ENCODE results near the gene SCP2.
"Not testable (repeated sequence)": the region's sequence is repeated elsewhere in the genome, so short reads cannot be mapped to it uniquely, and the experiment has no call there.

- TF ChIP-seq CTCF (conservative IDR thresholded peaks at IDR 0.05; ENCODE audit: low read depth, low read length); USF2 (IDR thresholded peaks at IDR 0.05; ENCODE audit: low read depth, low read length); POLR2A (IDR thresholded peaks at IDR 0.05; ENCODE audit: low read depth, low read length); RFX5 (IDR thresholded peaks at IDR 0.05; ENCODE audit: low read depth, low read length); ELK1 (IDR thresholded peaks at IDR 0.05; ENCODE audit: borderline replicate concordance, low read depth, low read length); MAFK (IDR thresholded peaks at IDR 0.05; ENCODE audit: low read depth, low read length); CHD1 (IDR thresholded peaks at IDR 0.05; ENCODE audit: low read depth, low read length); RAD21 (IDR thresholded peaks at IDR 0.05; ENCODE audit: low read length); CEBPB (IDR thresholded peaks at IDR 0.05; ENCODE audit: low read depth, low read length): not testable (repeated sequence)
Observed at GRCh38 chr1:53006612-53007011, 79.5 kb downstream of the SCP2 start.
